ENCODE results near the gene GSTO1.

Gene GSTO1

DNA sequence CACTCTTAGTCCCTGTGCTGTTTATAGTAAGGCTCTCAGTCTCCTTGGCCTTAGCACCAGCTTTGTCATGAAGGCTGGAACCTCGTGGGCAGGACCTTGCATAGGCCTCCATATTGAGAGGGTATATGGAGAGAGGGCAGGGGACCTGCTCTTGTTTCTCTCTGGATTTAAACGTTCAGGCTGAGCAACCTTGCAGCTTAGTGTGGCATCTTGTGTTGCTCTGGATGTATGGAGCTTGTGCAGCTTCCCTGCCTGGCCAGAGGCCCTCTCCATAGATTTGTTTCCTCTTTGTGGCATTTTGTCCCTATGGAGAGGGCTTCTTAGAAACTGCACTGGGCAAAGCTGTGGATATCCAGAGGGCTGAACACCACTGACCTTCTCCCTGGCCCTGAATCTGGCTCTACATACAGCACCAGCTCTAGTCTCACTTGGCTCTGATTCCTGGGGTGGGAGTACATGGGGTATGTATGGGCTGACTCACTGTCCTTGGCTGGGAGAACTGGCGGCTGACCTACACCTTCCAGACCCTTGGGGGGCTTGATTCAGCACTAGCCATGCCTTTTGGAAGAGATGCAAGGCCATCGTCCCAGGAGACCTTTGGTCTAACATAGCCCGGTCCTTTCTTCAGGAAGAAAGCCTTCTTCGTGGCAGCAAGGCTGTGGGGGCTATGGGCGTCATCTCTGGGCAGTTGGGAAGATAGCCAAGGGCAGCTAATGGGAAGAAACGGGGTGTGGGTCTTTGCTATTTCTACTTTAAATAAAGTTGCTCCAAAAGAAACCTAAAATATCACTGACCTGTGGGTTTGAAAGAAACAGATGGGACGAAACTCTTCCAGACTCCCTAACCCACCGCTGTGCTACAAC, 53.1 kb downstream of the GSTO1 start:
- no peak for DNase-seq

DNA sequence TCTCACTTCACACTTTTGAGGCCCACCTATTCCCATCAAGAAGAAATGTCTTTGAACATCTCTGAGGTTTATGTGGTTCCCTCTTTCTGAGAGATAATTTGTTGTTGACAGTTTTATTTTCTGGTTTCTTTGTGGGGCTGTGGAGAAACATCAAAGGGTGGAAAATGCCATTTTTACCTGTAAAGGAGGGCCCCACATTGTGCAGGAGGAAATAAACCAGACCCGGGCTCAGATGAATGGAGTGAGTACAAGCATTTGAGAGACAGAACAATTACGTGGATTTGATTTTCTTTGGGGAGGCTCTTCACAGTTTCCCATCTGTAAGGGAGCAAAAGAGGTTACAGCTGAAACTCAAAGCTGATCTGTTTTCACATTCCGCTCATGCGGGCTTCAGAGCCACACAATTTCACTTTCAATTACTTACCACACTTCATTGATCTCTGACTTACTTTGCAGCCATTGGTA, 53.8 kb downstream of the GSTO1 start:
- DNase-seq: no peak

DNA sequence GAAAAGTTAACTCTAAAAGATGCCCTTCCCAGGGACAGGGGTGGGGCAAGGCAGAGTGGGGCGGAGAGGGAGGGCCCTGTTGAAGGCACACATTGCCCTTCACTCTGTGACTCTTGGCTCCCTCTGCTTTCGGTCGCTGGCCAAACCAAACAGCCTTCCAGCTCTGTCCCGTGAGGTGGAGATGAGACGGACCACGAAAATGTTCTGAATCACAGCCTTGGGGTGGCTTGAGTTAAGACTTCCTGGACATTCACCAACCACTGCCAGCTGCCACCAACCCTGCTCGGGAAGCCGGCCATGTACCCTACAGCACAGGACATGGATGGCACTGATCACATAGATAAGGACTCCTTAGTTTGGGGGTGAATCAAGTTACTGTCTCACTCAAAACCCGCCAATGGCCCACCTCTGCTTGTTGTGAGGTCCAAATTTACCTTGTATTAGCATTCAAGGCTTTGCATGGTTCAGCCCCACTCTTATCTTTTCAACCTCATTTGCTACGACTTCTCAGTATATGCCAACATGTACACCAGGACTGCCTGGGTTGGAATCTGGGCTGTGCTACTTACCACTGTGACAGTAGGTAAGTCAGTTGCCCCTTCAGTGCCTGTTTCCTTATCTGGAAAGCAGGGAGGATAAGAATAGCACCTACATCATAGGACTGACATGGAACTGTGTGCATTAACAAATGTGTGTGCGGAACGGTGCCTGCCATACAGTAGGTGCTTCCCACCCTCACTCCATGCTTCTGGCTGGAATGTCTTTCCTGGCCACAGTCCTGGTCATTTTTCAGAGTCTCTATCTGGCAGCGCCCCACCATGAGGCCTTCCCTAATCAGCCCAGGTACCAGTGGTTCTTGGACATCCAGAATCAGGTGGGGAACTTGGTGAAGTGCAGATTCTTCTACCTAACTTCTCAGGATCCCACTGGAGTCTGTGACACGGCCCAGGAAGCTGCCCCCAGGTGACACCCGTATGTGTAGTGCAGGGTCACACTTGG, 55.6 kb downstream of the GSTO1 start:
- DNase-seq: no peak

DNA sequence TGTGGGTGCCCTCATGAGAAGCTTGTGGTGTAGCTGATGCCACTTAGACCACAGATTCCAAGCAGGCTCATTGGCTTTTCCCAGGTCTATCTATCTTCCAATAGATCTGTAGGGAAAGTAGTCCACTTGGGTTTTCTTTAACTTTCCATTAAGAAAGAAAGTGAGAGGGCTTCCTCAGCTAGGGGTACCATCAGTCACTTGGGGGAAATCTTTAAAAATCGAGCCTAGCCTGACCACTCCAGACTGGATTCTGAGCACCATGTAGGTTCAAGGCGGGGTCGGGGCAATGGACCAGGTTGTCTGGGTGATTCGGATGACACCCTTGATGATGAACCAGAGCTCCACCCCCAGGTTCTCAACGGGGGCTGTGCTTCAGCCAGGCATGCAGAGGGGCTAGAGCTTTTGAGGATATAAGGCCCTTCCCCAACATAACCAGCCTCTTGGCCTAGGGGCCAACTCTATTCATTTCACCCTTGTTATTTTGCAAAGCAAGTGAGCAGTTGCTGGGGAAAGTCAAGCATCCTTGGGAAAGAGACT, 56.6 kb downstream of the GSTO1 start:
- DNase-seq: no peak

DNA sequence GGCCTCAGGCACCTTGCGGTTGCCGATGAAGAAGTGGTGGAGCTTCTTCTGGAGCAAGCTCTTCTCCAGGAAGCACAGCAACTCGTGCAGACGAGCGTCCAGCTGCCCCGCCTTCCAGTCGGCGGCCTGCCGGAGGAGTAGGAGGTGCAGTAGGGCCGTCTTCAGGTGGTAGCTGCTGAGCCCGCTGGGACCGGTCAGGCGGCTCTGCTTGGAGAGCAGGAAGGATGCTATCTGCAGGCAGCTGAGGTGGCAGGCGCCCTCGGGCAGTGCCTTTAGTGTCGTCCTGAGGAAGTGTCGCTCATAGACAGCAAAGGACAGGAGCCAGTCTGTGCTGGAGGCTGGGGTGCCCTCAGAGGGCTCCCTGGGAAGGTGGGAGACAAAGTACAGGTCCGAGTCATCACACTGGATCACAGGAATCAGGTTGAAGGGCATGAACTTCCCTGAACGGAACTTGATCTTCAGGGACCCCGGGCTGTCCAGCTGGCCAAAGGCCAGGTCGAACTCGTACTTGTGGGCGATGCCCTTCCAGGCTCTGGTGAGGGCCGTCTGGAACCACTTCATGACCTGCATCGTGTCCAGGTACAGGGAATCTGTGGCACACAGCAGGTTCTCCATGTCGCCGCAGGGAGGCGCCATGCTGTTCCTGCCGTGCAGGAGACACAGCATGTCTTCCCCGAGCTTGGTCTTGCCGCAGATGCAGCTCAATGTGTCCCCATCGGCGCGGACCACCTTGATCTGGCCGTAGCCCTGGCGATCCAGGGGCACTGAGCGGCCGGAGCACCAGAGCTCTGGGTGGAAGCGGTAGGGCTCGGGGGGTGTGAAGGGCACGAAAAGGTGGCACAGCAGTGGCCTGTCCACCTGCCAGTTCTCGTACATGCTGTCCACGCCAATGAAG, 60.1 kb downstream of the GSTO1 start:
- no peak for DNase-seq

DNA sequence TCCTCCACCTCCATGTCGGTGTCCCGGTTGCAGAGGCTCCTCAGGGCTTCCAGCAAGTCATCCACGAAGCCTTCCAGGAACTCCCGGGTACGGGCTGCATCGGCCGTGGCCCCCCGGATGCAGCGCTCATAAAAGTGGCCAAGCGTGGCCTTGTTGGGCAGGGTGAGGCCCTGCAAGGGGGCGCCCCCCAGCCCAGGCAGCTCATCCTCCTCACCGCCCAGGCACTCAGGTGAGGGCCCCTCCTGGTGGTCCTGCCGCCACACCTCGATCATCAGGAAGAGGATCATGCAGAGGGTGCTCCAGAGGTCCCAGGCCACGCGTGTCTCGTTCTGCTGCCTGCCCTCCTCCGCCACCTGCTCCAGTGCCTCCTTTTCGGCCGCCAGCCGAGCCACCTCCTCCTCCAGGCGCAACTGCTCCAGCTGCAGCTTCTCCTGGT, 60.8 kb downstream of the GSTO1 start:
- DNase-seq: no peak

DNA sequence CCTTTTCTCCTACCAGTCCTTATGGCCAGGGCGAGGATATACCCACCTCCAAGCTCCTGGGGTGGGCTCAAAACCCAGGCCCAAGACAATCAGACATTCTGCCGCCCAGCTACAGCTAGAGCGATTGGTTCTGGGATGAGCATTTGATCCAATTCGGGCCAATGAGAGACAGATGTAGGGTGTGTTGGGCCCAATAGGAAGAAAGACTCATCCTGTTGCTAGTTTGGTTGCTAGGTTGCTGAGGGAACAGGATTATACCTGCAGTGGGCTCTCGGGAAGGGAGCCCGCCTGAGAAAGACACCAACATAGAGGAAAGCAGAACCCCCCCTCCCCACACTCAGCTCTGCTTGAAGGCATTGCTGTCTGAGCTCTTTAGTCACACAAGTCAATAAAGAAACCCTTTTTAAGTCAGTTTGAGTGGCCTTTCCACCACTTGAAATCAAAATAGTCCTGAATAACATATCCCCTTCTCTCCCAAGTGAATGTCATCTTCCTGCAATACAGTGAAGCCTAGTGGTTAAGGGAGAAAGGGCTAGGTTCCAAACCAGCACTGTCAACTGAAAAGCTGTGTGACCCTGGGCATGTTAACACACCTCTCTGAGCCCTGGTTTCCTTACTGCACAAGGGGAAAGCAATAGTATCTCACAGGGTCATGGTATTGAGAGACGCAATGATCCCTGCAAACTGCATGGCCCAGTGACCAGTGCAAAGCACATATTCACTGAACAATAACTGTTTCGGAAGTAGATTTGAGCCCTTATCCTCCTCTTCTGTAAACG, 61.8 kb downstream of the GSTO1 start:
- DNase-seq: no peak
